ENCODE results near the gene VSTM4.

VSTM4 gene

GRCh38 chr10:49118430-49119074 lies 3.2 kb upstream of the VSTM4 start:
- TF ChIP-seq CTCF (IDR thresholded peaks at IDR 0.05; ENCODE audit: low read depth, low read length, missing control alignments) = no peak
- DNase-seq (ENCODE audit: low read depth) = no peak
- no peak overlapping the region for H3K4me3 ChIP-seq (ENCODE audit: low read depth, low read length)

- DNase-seq (ENCODE audit: low read depth) = no peak
- TF ChIP-seq CTCF (IDR thresholded peaks at IDR 0.05; ENCODE audit: low read depth, low read length, missing control alignments) = no peak
- H3K4me3 ChIP-seq (ENCODE audit: low read depth, low read length) = no peak overlapping the region
These were observed 2.2 kb upstream of the VSTM4 start for GRCh38 chr10:49117376-49118070.

- DNase-seq (ENCODE audit: low read depth) = no peak
These were observed 1.4 kb upstream of the VSTM4 start for GRCh38 chr10:49116509-49117375.

DNA sequence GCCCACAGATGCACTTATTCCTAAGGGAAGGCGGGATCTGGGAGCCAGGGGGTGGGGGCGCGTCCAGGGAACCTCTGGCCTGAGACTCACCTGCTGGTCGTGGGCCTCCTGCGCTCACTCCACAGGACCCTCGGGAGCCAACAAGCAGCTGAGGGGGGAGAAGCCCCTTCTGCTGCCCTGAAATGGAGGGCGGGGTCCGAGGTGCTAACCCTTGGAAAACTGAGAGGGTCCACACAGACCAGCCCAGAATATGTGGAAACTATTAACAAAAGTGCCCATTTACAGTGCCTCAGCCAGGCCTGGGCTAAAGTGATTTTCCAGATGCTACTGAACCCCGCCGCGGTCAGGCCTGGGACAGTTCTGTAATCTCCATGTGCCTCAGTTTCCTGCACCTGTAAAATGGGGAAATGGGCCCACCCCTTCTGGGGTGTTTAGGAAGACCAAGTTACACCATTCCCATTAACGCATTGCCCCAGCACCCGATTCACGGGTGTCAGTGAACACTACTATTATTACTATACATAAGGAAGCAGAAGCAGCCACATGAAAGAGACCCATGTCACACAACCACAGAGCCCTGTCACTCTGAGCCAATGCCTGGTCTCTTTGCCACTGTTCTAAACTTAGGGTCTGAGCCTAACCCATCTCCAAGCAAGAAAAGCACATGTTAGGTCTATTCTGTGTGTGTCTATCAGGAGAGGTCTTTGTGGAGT lies 630 bp upstream of the VSTM4 start:
- no peak for TF ChIP-seq CTCF (IDR thresholded peaks at IDR 0.05; ENCODE audit: low read depth, low read length, missing control alignments)
- no peak for DNase-seq (ENCODE audit: low read depth)
- H3K4me3 ChIP-seq (ENCODE audit: low read depth, low read length) = no peak overlapping the region

More at GRCh38 chr10:49116509-49117375, 1.4 kb upstream of the VSTM4 start:
- H3K4me3 ChIP-seq (ENCODE audit: low read depth, low read length) = no peak overlapping the region
- TF ChIP-seq CTCF (IDR thresholded peaks at IDR 0.05; ENCODE audit: low read depth, low read length, missing control alignments) = no peak

- TF ChIP-seq CTCF (IDR thresholded peaks at IDR 0.05; ENCODE audit: low read depth, low read length, missing control alignments) = no peak
- DNase-seq (ENCODE audit: low read depth) = no peak
- H3K4me3 ChIP-seq (ENCODE audit: low read depth, low read length) = no peak overlapping the region
These were observed 656 bp downstream of the VSTM4 start for GRCh38 chr10:49114718-49115014.

- H3K4me3 ChIP-seq (ENCODE audit: low read depth, low read length) = no peak overlapping the region
- no peak for TF ChIP-seq CTCF (IDR thresholded peaks at IDR 0.05; ENCODE audit: low read depth, low read length, missing control alignments)
- DNase-seq (ENCODE audit: low read depth) = no peak
These were observed 1.6 kb downstream of the VSTM4 start for GRCh38 chr10:49113741-49114141.
